NCI-H748 (cell line): ENCODE data around the gene NRXN2.

Experiments
- DNase-seq: peaks from one replicate; lab custom pipeline; 2025; ENCODE audit not compliant: unreplicated experiment; lab: John Stamatoyannopoulos, UW

The NRXN2 gene

GRCh38 chr11:64722141-64723065, 594 bp downstream of the NRXN2 start:
- DNase-seq, result no peak

- DNase-seq, result no peak
Measured at GRCh38 chr11:64721359-64721699, 1.7 kb downstream of the NRXN2 start.

- DNase-seq, result no peak
Measured at GRCh38 chr11:64720640-64721358, 2.2 kb downstream of the NRXN2 start.

- no peak for DNase-seq
Measured at GRCh38 chr11:64720167-64720566, 2.8 kb downstream of the NRXN2 start.

- no peak for DNase-seq
Measured at GRCh38 chr11:64719406-64719805, 3.6 kb downstream of the NRXN2 start.

- no peak for DNase-seq
Measured at GRCh38 chr11:64718780-64719124, 4.2 kb downstream of the NRXN2 start.

GRCh38 chr11:64718084-64718779, 4.8 kb downstream of the NRXN2 start:
- DNase-seq, result no peak

- DNase-seq, result no peak
Measured at GRCh38 chr11:64717268-64717578, 5.8 kb downstream of the NRXN2 start.

- no peak for DNase-seq
Measured at GRCh38 chr11:64716473-64717267, 6.3 kb downstream of the NRXN2 start.

GRCh38 chr11:64715756-64716472, 7.1 kb downstream of the NRXN2 start:
- no peak for DNase-seq

GRCh38 chr11:64715110-64715509, 7.9 kb downstream of the NRXN2 start:
- no peak for DNase-seq

- DNase-seq, result no peak
Measured at GRCh38 chr11:64714666-64715065, 8.3 kb downstream of the NRXN2 start.

- DNase-seq, result peak; percentile 57
Measured at GRCh38 chr11:64713781-64714363, 9.1 kb downstream of the NRXN2 start.

- DNase-seq, result peak; percentile 85
Measured at GRCh38 chr11:64713016-64713707, 9.8 kb downstream of the NRXN2 start.

- no peak for DNase-seq
Measured at GRCh38 chr11:64712430-64713015, 10.5 kb downstream of the NRXN2 start.

- DNase-seq, result no peak
Measured at GRCh38 chr11:64711956-64712362, 11.0 kb downstream of the NRXN2 start.

- no peak for DNase-seq
Measured at GRCh38 chr11:64711138-64711955, 11.7 kb downstream of the NRXN2 start.

GRCh38 chr11:64710418-64711137, 12.4 kb downstream of the NRXN2 start:
- DNase-seq, result no peak
